GM23338 (cell line): ENCODE results near the gene LTN1. TPM values are rescaled to one million over a fixed set of nuclear protein-coding genes. Genes with fewer than 3 reads are reported as not detected.

ENCODE experiments used
- ATAC-seq: fragments of 200-7000 bp; cut with Tn5 transposase; 3 replicates; pipeline ENCODE4 v1.9.1; 2020
- DNase-seq: peaks from one replicate; pipeline ENCODE4 v3.0.0-alpha.2; 2015; ENCODE audit warnings: low spot score
- H2AFZ ChIP-seq: fragments of 200-600 bp; sonication (generic); 2 replicates; pipeline ENCODE4 v1.8.0; 2016; ENCODE audit warnings: antibody characterized with exemption, mild to moderate bottlenecking, moderate library complexity
- H3F3A ChIP-seq: fragments of 200-600 bp; sonication (generic); replicated peaks from 2 replicates; pipeline ENCODE4 v1.8.0; 2017; ENCODE audit warnings: antibody characterized with exemption, mixed run types, low read depth
- H3K27ac ChIP-seq: fragments of 200-600 bp; sonication (generic); 2 replicates; pipeline ENCODE4 v1.6.1; 2016; ENCODE audit warnings: low read depth
- H3K27me3 ChIP-seq: fragments of 200-600 bp; sonication (generic); 2 replicates; pipeline ENCODE4 v1.8.0; 2016; ENCODE audit warnings: mild to moderate bottlenecking, mixed run types, moderate library complexity; ENCODE audit not compliant: insufficient read depth
- H3K36me3 ChIP-seq: fragments of 200-600 bp; sonication (generic); 2 replicates; pipeline ENCODE4 v1.8.0; 2016; ENCODE audit warnings: mild to moderate bottlenecking; ENCODE audit not compliant: insufficient read depth
- H3K4me1 ChIP-seq: fragments of 200-600 bp; sonication (generic); 2 replicates; pipeline ENCODE4 v1.8.0; 2016; ENCODE audit warnings: mild to moderate bottlenecking, moderate library complexity; ENCODE audit not compliant: insufficient read depth
- H3K4me2 ChIP-seq: fragments of 200-600 bp; sonication (generic); 2 replicates; pipeline ENCODE4 v1.7.1; 2017; ENCODE audit warnings: mixed run types
- H3K4me3 ChIP-seq: fragments of 200-600 bp; sonication (generic); 2 replicates; pipeline ENCODE4 v1.6.1; 2016; ENCODE audit warnings: mixed run types
- H3K79me2 ChIP-seq: fragments of 200-600 bp; sonication (generic); replicated peaks from 2 replicates; pipeline ENCODE4 v1.8.0; 2017; ENCODE audit warnings: mild to moderate bottlenecking; ENCODE audit not compliant: insufficient read depth
- H3K9me2 ChIP-seq: fragments of 200-600 bp; sonication (generic); 2 replicates; pipeline ENCODE4 v1.8.0; 2017; ENCODE audit not compliant: insufficient read depth
- H4K20me1 ChIP-seq: fragments of 200-600 bp; sonication (generic); replicated peaks from 2 replicates; pipeline ENCODE4 v1.8.0; 2017; ENCODE audit warnings: mild to moderate bottlenecking; ENCODE audit not compliant: insufficient read depth
- H3K27ac Mint-ChIP-seq: 2 replicates; pipeline ENCODE4 v1.8.0; 2020; ENCODE audit warnings: inconsistent platforms, mild to moderate bottlenecking, moderate library complexity, mixed read lengths
- H3K27me3 Mint-ChIP-seq: 3 replicates; pipeline ENCODE4 v1.8.0; 2022; ENCODE audit warnings: low read depth, mild to moderate bottlenecking, moderate library complexity, mixed read lengths, inconsistent platforms; ENCODE audit not compliant: insufficient read depth, poor library complexity
- H3K36me3 Mint-ChIP-seq: 3 replicates; pipeline ENCODE4 v1.8.0; 2021; ENCODE audit warnings: low read depth, mild to moderate bottlenecking, inconsistent platforms, moderate library complexity, mixed read lengths
- H3K4me1 Mint-ChIP-seq: 3 replicates; pipeline ENCODE4 v1.8.0; 2020; ENCODE audit warnings: mild to moderate bottlenecking, inconsistent platforms, mixed read lengths
- H3K4me3 Mint-ChIP-seq: 3 replicates; pipeline ENCODE4 v1.8.0; 2021; ENCODE audit warnings: moderate library complexity, mild to moderate bottlenecking, inconsistent platforms, mixed read lengths
- H3K9me3 Mint-ChIP-seq: 3 replicates; pipeline ENCODE4 v1.8.0; 2020; ENCODE audit warnings: moderate library complexity, mild to moderate bottlenecking, inconsistent platforms, mixed read lengths
- CREB1 ChIP-seq: fragments of 250-450 bp; sonication (Bioruptor Pico); IDR thresholded peaks from 2 replicates; pipeline ENCODE4 v1.5.0; 2020; ENCODE audit warnings: low read depth, mild to moderate bottlenecking, moderate library complexity
- CTCF ChIP-seq, 2 experiments: fragments of 200-600 bp in 1 of 2; sonication (generic) in 1 of 2; conservative IDR thresholded peaks; 2 replicates each; pipeline versions ENCODE4 v1.5.1 to v1.6.1; 2016 to 2017; ENCODE audit warnings: antibody characterized with exemption in 2 of 2, low read depth in 2 of 2, mild to moderate bottlenecking in 2 of 2, moderate library complexity in 1 of 2
- ETS1 ChIP-seq: IDR thresholded peaks from 2 replicates; pipeline ENCODE4 v1.6.1; 2016; ENCODE audit warnings: antibody characterized with exemption
- EZH2 ChIP-seq: fragments of 200-600 bp; sonication (generic); IDR thresholded peaks from one replicate; pipeline ENCODE4 v1.8.0; 2017; ENCODE audit warnings: antibody characterized with exemption, mild to moderate bottlenecking, low read depth; ENCODE audit not compliant: unreplicated experiment
- JUNB ChIP-seq: IDR thresholded peaks from one replicate; pipeline ENCODE4 v1.6.1; 2016; ENCODE audit warnings: antibody characterized with exemption; ENCODE audit not compliant: unreplicated experiment
- NANOG ChIP-seq: IDR thresholded peaks from 2 replicates; pipeline ENCODE4 v1.6.1; 2016; ENCODE audit warnings: antibody characterized with exemption, borderline replicate concordance
- REST ChIP-seq: IDR thresholded peaks from one replicate; pipeline ENCODE4 v1.6.1; 2018; ENCODE audit warnings: antibody characterized with exemption; ENCODE audit not compliant: unreplicated experiment
- ZNF114 ChIP-seq: fragments of 250-450 bp; sonication (Bioruptor Pico); IDR thresholded peaks from 2 replicates; pipeline ENCODE4 v1.5.0; 2020; ENCODE audit warnings: mild to moderate bottlenecking, moderate library complexity
- ZNF462 ChIP-seq: fragments of 250-450 bp; sonication (Bioruptor Pico); IDR thresholded peaks from 2 replicates; pipeline ENCODE4 v1.5.0; 2020; ENCODE audit warnings: mild to moderate bottlenecking, moderate library complexity
- polyA plus RNA-seq: library from polyadenylated mRNA; unstranded; fragments of >200 nt; fragmentation: Nextera tagmentation; extraction: Ambion mirVana; gene quantifications from 2 replicates; pipeline ENCODE4 v1.2.1, GENCODE V29; 2016
- total RNA-seq: library from RNA; depleted of rRNA; stranded (reverse); fragments of >200 nt; shearing (Covaris generic); gene quantifications from 2 replicates; pipeline ENCODE4 v1.2.3, GENCODE V29; 2014

Gene LTN1
- total and polyA plus RNA-seq, 2 experiments from 2014 or later = 11.1 to 26.1 TPM

- no peak for TF ChIP-seq CTCF (conservative IDR thresholded peaks at IDR 0.05; ENCODE audit: low read depth in 2 of 2)
- no peak for TF ChIP-seq ETS1
Observed at GRCh38 chr21:28885853-28886177, 106.9 kb downstream of the LTN1 start (continued).

GRCh38 chr21:28884976-28885852 lies 107.5 kb downstream of the LTN1 start:
- Histone ChIP-seq H3K4me1 (no peaks in the 10 kb centered on the region), H2AFZ (peak overlapping the region; percentile 94), H3K27ac (peak overlapping the region; percentile 30; the same call in 1 of the 2 replicates), H3K27me3 (no peaks in the 10 kb centered on the region), H3K9me2 (no peaks in the 10 kb centered on the region), H3K79me2 (0 out of 2 replicates have a peak, but pooled peaks cover 2% of the 10 kb centered on the region), H3K4me2 (peak overlapping the region; percentile 80), H3K36me3 (peaks cover 7% of the 10 kb centered on the region; the same call in 1 of the 2 replicates), H3F3A (no peaks in the 10 kb centered on the region), H4K20me1 (no peaks in the 10 kb centered on the region), H3K4me3 (peak overlapping the region; percentile 72)
- peak overlapping the region; percentile 99 for H3K27ac Mint-ChIP-seq
- no peaks in the 10 kb centered on the region for H3K4me1 Mint-ChIP-seq
- peaks cover 13% of the 10 kb centered on the region; the same call in 2 of the 3 replicates for H3K36me3 Mint-ChIP-seq
- DNase-seq (peak; percentile 83), ATAC-seq (peak; percentile 99)
- H3K27me3 Mint-ChIP-seq = peaks cover 6% of the 10 kb centered on the region
- peaks cover 4% of the 10 kb centered on the region; the same call in 2 of the 3 replicates for H3K9me3 Mint-ChIP-seq
- peak overlapping the region; percentile 97 for H3K4me3 Mint-ChIP-seq
- TF ChIP-seq ZNF114 (CRISPR knock-in tag) (no peak), EZH2 (no peak), REST (no peak), JUNB (no peak), ZNF462 (CRISPR knock-in tag) (no peak), CREB1 (peak; percentile 57; the same call in 1 of the 2 replicates), ETS1 (no peak), NANOG (no peak)
